ENCODE data around the gene PCOLCE2. TPM values are rescaled to one million over a fixed set of nuclear protein-coding genes. Genes with fewer than 3 reads are reported as not detected.

PCOLCE2 gene
- total and polyA plus RNA-seq, 5 donors, result 110 to 172 (median 128) TPM

- DNase-seq (no peak), ATAC-seq (peak; percentile 41 to 71)
- Histone ChIP-seq H3K27ac (ENCODE audit: low read length) (no peak overlapping the region), H3K4me1 (ENCODE audit: control insufficient read depth, insufficient read depth, low read length) (peaks cover 6% of the 10 kb centered on the region), H3K27me3 (ENCODE audit: control insufficient read depth, insufficient read depth) (no peaks in the 10 kb centered on the region), H3K4me3 (ENCODE audit: low read length) (no peak overlapping the region), H3K9me3 (ENCODE audit: control insufficient read depth, low read length) (no peaks in the 10 kb centered on the region)
- WGBS, result 24% methylated on average over 7 of the region's 7 CpGs
- intact Hi-C loops (cut with DNase I), result no loop called here
Observed at GRCh38 chr3:142863010-142863817, 25.7 kb downstream of the PCOLCE2 start.

GRCh38 chr3:142861926-142862325 lies 27.0 kb downstream of the PCOLCE2 start:
- ATAC-seq (no peak), DNase-seq (no peak)
- Histone ChIP-seq H3K9me3 (ENCODE audit: control insufficient read depth, low read length) (no peaks in the 10 kb centered on the region), H3K4me1 (ENCODE audit: control insufficient read depth, insufficient read depth, low read length) (peaks cover 5% of the 10 kb centered on the region), H3K4me3 (ENCODE audit: low read length) (no peak overlapping the region), H3K27me3 (ENCODE audit: control insufficient read depth, insufficient read depth) (no peaks in the 10 kb centered on the region), H3K27ac (ENCODE audit: low read length) (no peak overlapping the region)
- 77% methylated on average over 4 of the region's 4 CpGs for WGBS
- intact Hi-C loops (cut with DNase I), result no loop called here

- Histone ChIP-seq H3K4me1 (ENCODE audit: control insufficient read depth, insufficient read depth, low read length) (peaks cover 4% of the 10 kb centered on the region), H3K4me3 (ENCODE audit: low read length) (no peak overlapping the region), H3K27ac (ENCODE audit: low read length) (no peak overlapping the region), H3K27me3 (ENCODE audit: control insufficient read depth, insufficient read depth) (no peaks in the 10 kb centered on the region), H3K9me3 (ENCODE audit: control insufficient read depth, low read length) (no peaks in the 10 kb centered on the region)
- intact Hi-C loops (cut with DNase I), result no loop called here
- WGBS, result 76% methylated on average over 3 of the region's 3 CpGs
- ATAC-seq (no peak), DNase-seq (no peak)
Observed at GRCh38 chr3:142858043-142858442, 30.8 kb downstream of the PCOLCE2 start.

DNA sequence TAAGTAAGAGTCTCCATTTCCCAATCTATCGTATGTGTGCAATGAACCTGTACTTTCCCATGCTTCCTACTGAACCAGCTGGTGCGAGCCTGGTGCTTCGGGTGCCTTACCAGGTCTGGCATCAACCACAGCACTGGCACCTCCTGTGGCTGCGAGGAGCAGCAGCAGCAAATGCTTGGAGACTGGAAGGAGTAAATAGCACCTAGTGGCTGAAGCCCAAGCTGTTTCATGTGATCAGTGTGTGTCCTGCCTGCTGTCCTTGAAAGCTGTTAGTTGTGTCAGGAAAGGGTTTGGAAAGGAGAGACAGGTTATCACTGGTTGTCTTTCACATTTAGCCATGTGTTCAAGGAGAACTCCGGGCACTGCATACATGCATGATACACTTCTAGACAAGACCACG lies 31.8 kb downstream of the PCOLCE2 start:
- Histone ChIP-seq H3K9me3 (ENCODE audit: control insufficient read depth, low read length) (no peaks in the 10 kb centered on the region), H3K4me3 (ENCODE audit: low read length) (no peak overlapping the region), H3K4me1 (ENCODE audit: control insufficient read depth, insufficient read depth, low read length) (peaks cover 4% of the 10 kb centered on the region), H3K27ac (ENCODE audit: low read length) (no peak overlapping the region), H3K27me3 (ENCODE audit: control insufficient read depth, insufficient read depth) (no peaks in the 10 kb centered on the region)
- intact Hi-C loops (cut with DNase I), result no loop called here
- peak; percentile 53 to 76 (median 76) for DNase-seq
- WGBS, result 52% methylated on average over 6 of the region's 6 CpGs
- ATAC-seq, result peak; percentile 92 to 94

DNA sequence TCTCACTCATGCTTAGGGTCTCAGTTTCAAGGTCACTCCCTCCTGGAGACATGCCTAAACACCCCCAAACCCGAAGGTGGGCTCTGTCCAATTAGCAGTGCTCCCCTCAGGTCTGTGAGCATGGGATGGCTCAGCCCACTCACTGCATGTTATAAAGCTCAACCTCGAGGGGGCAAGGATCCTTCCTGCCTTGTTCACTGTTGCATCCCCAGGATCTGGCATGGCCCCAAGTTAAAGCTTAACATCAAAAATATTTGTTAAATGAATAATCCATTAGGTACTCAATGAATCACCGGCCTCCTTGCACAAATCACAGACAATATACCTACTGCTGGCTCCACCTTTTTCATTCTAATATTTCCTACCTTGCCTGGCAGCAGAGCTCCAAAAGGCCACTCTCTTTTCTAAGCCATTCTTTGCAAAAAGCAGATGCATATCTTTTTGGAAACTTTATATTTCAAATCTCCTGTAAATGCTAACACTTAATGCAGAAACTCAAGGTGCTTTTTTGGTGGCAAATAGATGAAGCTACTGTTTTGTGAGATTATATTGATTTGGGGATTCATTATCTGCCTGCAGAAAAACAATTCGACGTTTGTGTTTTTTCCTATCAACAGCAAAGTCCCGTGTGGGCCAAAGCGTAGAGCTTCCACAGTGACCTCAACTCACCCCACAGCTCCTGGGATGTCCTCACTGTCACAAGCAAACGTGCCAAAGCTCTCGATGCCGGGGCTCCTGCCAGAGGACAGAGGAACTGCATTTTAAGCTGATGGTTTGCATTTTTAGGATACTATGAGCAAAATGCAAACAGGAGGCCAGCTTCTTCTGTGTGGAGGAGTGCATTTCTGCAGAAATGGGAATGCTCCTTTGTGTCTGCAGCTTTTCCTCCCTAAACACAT lies 35.4 kb downstream of the PCOLCE2 start:
- H3K4me3 ChIP-seq (ENCODE audit: low read length), result no peak overlapping the region
- H3K27ac ChIP-seq (ENCODE audit: low read length), result no peak overlapping the region
- ATAC-seq, result peak; percentile 53 to 65
- H3K9me3 ChIP-seq (ENCODE audit: control insufficient read depth, low read length), result no peaks in the 10 kb centered on the region
- intact Hi-C loops (cut with DNase I), result no loop called here
- DNase-seq, result peak; percentile 59 to 87 (median 85)
- WGBS, result 21% methylated on average over 10 of the region's 10 CpGs
- H3K4me1 ChIP-seq (ENCODE audit: control insufficient read depth, insufficient read depth, low read length), result peaks cover 11% of the 10 kb centered on the region
- no peaks in the 10 kb centered on the region for H3K27me3 ChIP-seq (ENCODE audit: control insufficient read depth, insufficient read depth)

DNA sequence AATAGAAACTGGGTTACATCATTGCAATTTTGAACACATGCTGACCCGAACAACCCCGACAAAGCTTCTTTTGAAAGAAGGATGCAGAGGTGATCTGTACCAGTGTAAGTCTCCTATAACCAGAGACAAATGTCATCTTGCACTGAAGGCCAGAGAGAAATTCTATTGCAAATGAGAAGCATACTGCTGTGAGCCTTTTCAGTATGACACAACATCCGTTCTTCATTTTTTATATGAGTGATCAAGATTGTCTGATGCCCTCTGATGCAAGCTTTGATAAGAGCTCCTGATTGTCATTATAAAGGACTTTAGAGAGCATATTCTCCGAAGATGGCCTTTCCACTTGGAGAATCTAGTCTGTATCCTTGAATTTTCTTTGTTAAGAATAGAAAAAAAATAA lies 36.9 kb downstream of the PCOLCE2 start:
- Histone ChIP-seq H3K9me3 (ENCODE audit: control insufficient read depth, low read length) (no peaks in the 10 kb centered on the region), H3K27ac (ENCODE audit: low read length) (no peak overlapping the region), H3K27me3 (ENCODE audit: control insufficient read depth, insufficient read depth) (no peaks in the 10 kb centered on the region), H3K4me3 (ENCODE audit: low read length) (no peak overlapping the region), H3K4me1 (ENCODE audit: control insufficient read depth, insufficient read depth, low read length) (peaks cover 11% of the 10 kb centered on the region)
- 83% methylated on average over 4 of the region's 4 CpGs for WGBS
- intact Hi-C loops (cut with DNase I), result no loop called here
- DNase-seq (no peak), ATAC-seq (no peak)

GRCh38 chr3:142850395-142851023 lies 38.4 kb downstream of the PCOLCE2 start:
- DNase-seq (peak in 1 of 3 donors; percentile 30), ATAC-seq (peak; percentile 42 to 77)
- Histone ChIP-seq H3K4me3 (ENCODE audit: low read length) (no peak overlapping the region), H3K9me3 (ENCODE audit: control insufficient read depth, low read length) (no peaks in the 10 kb centered on the region), H3K27ac (ENCODE audit: low read length) (peak overlapping the region; percentile 53), H3K27me3 (ENCODE audit: control insufficient read depth, insufficient read depth) (no peaks in the 10 kb centered on the region), H3K4me1 (ENCODE audit: control insufficient read depth, insufficient read depth, low read length) (peaks cover 11% of the 10 kb centered on the region)
- intact Hi-C loops (cut with DNase I), result no loop called here
- 37% methylated on average over 2 of the region's 2 CpGs for WGBS

- Histone ChIP-seq H3K9me3 (ENCODE audit: control insufficient read depth, low read length) (no peaks in the 10 kb centered on the region), H3K27ac (ENCODE audit: low read length) (no peak overlapping the region), H3K27me3 (ENCODE audit: control insufficient read depth, insufficient read depth) (no peaks in the 10 kb centered on the region), H3K4me1 (ENCODE audit: control insufficient read depth, insufficient read depth, low read length) (peaks cover 9% of the 10 kb centered on the region), H3K4me3 (ENCODE audit: low read length) (no peak overlapping the region)
- DNase-seq (no peak), ATAC-seq (no peak)
- 95% methylated on average over 3 of the region's 3 CpGs for WGBS
- intact Hi-C loops (cut with DNase I), result no loop called here
Observed at GRCh38 chr3:142849148-142849547, 39.7 kb downstream of the PCOLCE2 start.

DNA sequence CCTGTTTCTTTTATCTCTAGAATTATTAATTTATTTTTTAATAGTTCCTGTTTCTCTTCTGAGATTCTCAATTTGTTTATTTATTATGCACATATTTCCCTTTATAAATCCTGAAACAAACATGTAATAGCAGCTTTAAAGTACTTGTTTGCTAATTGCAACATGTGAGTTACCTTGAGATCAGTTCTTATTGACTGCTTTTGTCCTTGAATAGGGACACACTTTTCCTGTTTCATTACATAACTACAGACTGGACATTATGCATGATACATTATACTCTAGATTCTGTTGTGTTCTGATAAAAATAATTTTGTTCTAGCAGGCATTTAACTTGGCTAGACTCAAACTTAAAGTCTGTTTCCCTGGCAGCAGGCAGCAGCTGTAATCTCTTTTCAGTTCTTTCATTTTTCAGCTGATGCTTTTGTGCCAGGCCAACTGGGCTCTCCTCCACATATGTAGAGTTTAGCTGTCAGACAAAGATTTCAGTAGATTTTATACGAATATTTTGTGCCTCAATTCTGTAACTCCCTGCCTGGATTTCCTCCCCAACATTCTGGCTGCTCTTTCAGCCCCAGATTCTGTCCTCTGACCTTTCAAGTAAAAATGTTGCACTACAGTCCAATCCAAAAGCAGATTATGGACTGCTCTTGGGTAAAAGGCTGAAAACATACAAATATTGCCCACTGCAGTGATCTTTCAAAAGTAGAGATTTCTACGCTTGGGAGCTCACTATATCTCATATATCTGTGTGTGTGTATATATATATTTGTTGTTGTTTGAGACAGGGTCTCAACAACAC lies 41.9 kb downstream of the PCOLCE2 start:
- Histone ChIP-seq H3K27me3 (ENCODE audit: control insufficient read depth, insufficient read depth) (no peaks in the 10 kb centered on the region), H3K9me3 (ENCODE audit: control insufficient read depth, low read length) (no peaks in the 10 kb centered on the region), H3K4me1 (ENCODE audit: control insufficient read depth, insufficient read depth, low read length) (peaks cover 7% of the 10 kb centered on the region), H3K27ac (ENCODE audit: low read length) (no peak overlapping the region), H3K4me3 (ENCODE audit: low read length) (no peak overlapping the region)
- intact Hi-C loops (cut with DNase I), result no loop called here
- DNase-seq, result peak in 2 of 3 donors; percentile 22 to 66
- ATAC-seq, result peak in 1 of 2 donors; percentile 65
- WGBS, result 26% methylated on average over 2 of the region's 2 CpGs

- no peak overlapping the region for H3K4me3 ChIP-seq (ENCODE audit: low read length)
- intact Hi-C loops (cut with DNase I), result no loop called here
- no peak for ATAC-seq
Observed at GRCh38 chr3:142844339-142844977, 44.4 kb downstream of the PCOLCE2 start.

More at GRCh38 chr3:142844339-142844977, 44.4 kb downstream of the PCOLCE2 start:
- no peaks in the 10 kb centered on the region for H3K9me3 ChIP-seq (ENCODE audit: control insufficient read depth, low read length)
- DNase-seq, result no peak
- H3K4me1 ChIP-seq (ENCODE audit: control insufficient read depth, insufficient read depth, low read length), result no peaks in the 10 kb centered on the region
- no peak overlapping the region for H3K27ac ChIP-seq (ENCODE audit: low read length)
- H3K27me3 ChIP-seq (ENCODE audit: control insufficient read depth, insufficient read depth), result no peaks in the 10 kb centered on the region
- 75% methylated on average over 4 of the region's 4 CpGs for WGBS

Measured in right cardiac atrium (tissue), 5 donors.